GM21576 (cell line): ENCODE results near the gene MAPT.
"Not testable (repeated sequence)": the region's sequence is repeated elsewhere in the genome, so short reads cannot be mapped to it uniquely, and the experiment has no call there.

Experiments used
- ATAC-seq: cut with Tn5 transposase; IDR thresholded peaks from one replicate; pipeline ENCODE4 v1.9.1; 2021; ENCODE audit warnings: mild to moderate bottlenecking, moderate library complexity; ENCODE audit not compliant: unreplicated experiment

The MAPT gene

GRCh38 chr17:45949755-45950320 lies 55.5 kb downstream of the MAPT start:
- ATAC-seq, result no peak

- ATAC-seq, result no peak
Observed at GRCh38 chr17:45950888-45951287, 56.5 kb downstream of the MAPT start.

- no peak for ATAC-seq
Observed at GRCh38 chr17:45951403-45951802, 57.0 kb downstream of the MAPT start.

- no peak for ATAC-seq
Observed at GRCh38 chr17:45951941-45952340, 57.6 kb downstream of the MAPT start.

- ATAC-seq, result no peak
Observed at GRCh38 chr17:45952814-45953320, 58.5 kb downstream of the MAPT start.

- no peak for ATAC-seq
Observed at GRCh38 chr17:45953561-45953960, 59.2 kb downstream of the MAPT start.

- no peak for ATAC-seq
Observed at GRCh38 chr17:45954914-45955313, 60.6 kb downstream of the MAPT start.

GRCh38 chr17:45955326-45955725 lies 61.0 kb downstream of the MAPT start:
- ATAC-seq, result no peak

GRCh38 chr17:45956090-45956489 lies 61.7 kb downstream of the MAPT start:
- no peak for ATAC-seq

GRCh38 chr17:45956746-45957145 lies 62.4 kb downstream of the MAPT start:
- not testable (repeated sequence) for ATAC-seq

- ATAC-seq, result no peak
Observed at GRCh38 chr17:45958307-45958706, 64.0 kb downstream of the MAPT start.

- no peak for ATAC-seq
Observed at GRCh38 chr17:45958994-45959665, 64.8 kb downstream of the MAPT start.

- no peak for ATAC-seq
Observed at GRCh38 chr17:45960311-45960710, 66.0 kb downstream of the MAPT start.

- ATAC-seq, result no peak
Observed at GRCh38 chr17:45961206-45961605, 66.9 kb downstream of the MAPT start.

- no peak for ATAC-seq
Observed at GRCh38 chr17:45962221-45962972, 68.0 kb downstream of the MAPT start.

GRCh38 chr17:45963283-45963682 lies 68.9 kb downstream of the MAPT start:
- no peak for ATAC-seq

- ATAC-seq, result no peak
Observed at GRCh38 chr17:45963889-45964288, 69.5 kb downstream of the MAPT start.

GRCh38 chr17:45964634-45965033 lies 70.3 kb downstream of the MAPT start:
- no peak for ATAC-seq

GRCh38 chr17:45965812-45966211 lies 71.5 kb downstream of the MAPT start:
- no peak for ATAC-seq

GRCh38 chr17:45966606-45967280 lies 72.4 kb downstream of the MAPT start:
- ATAC-seq, result no peak

- ATAC-seq, result no peak
Observed at GRCh38 chr17:45967378-45967777, 73.0 kb downstream of the MAPT start.
